ENCODE measurements around the gene CADPS. TPM values are rescaled to one million over a fixed set of nuclear protein-coding genes. Genes with fewer than 3 reads are reported as not detected.
A peak's percentile ranks its signal among the peaks of the same experiment; 100 is the strongest.

The CADPS gene
- total and polyA plus RNA-seq, 8 donors: 16.1 to 112 (median 26.0) TPM

- Histone ChIP-seq H3K27ac (no peak overlapping the region), H3K4me1 (peaks cover 0 to 5% (median 0%) of the 10 kb centered on the region in 3 donors), H3K9me3 (no peaks in the 10 kb centered on the region), H3K36me3 (no peaks in the 10 kb centered on the region), H3K4me3 (no peak overlapping the region), H3K27me3 (peaks cover 0 to 56% (median 16%) of the 10 kb centered on the region in 4 donors)
- ATAC-seq (no peak), DNase-seq (no peak), FAIRE-seq (no peak)
- no peak for TF ChIP-seq CTCF (IDR thresholded peaks at IDR 0.05)
- WGBS, 2 donors: 7 to 8% methylated on average over 49 of the region's 49 CpGs
- intact Hi-C loops (cut with DNase I): no loop called here
Measured at GRCh38 chr3:62370858-62371719, 504.1 kb downstream of the CADPS start.

GRCh38 chr3:62370112-62370857, 504.9 kb downstream of the CADPS start:
- no peak for TF ChIP-seq CTCF (IDR thresholded peaks at IDR 0.05)

GRCh38 chr3:62369476-62369743, 505.8 kb downstream of the CADPS start:
- FAIRE-seq: no peak
- Histone ChIP-seq H3K36me3 (no peaks in the 10 kb centered on the region), H3K4me1 (peaks cover 0 to 5% (median 0%) of the 10 kb centered on the region in 3 donors), H3K4me3 (peak overlapping the region in 2 of 4 donors; percentile 8 to 30), H3K9me3 (no peaks in the 10 kb centered on the region), H3K27ac (no peak overlapping the region), H3K27me3 (peaks cover 0 to 51% (median 13%) of the 10 kb centered on the region in 4 donors)
- WGBS, 2 donors: 6 to 8% methylated on average over 12 of the region's 12 CpGs
- TF ChIP-seq CTCF (IDR thresholded peaks at IDR 0.05): no peak
- no peak for ATAC-seq
- DNase-seq: no peak
- intact Hi-C loops (cut with DNase I): no loop called here

More at GRCh38 chr3:62370112-62370857, 504.9 kb downstream of the CADPS start:
- peak in 1 of 6 donors; percentile 45 for DNase-seq
- FAIRE-seq: no peak
- no peaks in the 10 kb centered on the region for H3K36me3 ChIP-seq
- H3K9me3 ChIP-seq: no peaks in the 10 kb centered on the region
- peaks cover 0 to 51% (median 16%) of the 10 kb centered on the region in 4 donors for H3K27me3 ChIP-seq
- 6% methylated on average over 46 of the region's 46 CpGs for WGBS, 2 donors
- H3K4me1 ChIP-seq: peaks cover 0 to 5% (median 0%) of the 10 kb centered on the region in 3 donors
- no peak overlapping the region for H3K27ac ChIP-seq
- H3K4me3 ChIP-seq: no peak overlapping the region
- no peak for ATAC-seq
- intact Hi-C loops (cut with DNase I): no loop called here

- FAIRE-seq (no peak), DNase-seq (peak in 1 of 6 donors; percentile 67), ATAC-seq (peak in 3 of 4 donors; percentile 47 to 55 (median 55))
- no peak overlapping the region for H3K27ac ChIP-seq
- intact Hi-C loops (cut with DNase I): no loop called here
- no peak for TF ChIP-seq CTCF (IDR thresholded peaks at IDR 0.05)
- H3K9me3 ChIP-seq: no peaks in the 10 kb centered on the region
- H3K4me3 ChIP-seq: peak overlapping the region in 2 of 4 donors; percentile 8 to 30
- H3K4me1 ChIP-seq: peaks cover 0 to 5% (median 0%) of the 10 kb centered on the region in 3 donors
- no peaks in the 10 kb centered on the region for H3K36me3 ChIP-seq
- H3K27me3 ChIP-seq: peaks cover 0 to 45% (median 13%) of the 10 kb centered on the region in 4 donors
- WGBS, 2 donors: 3 to 5% methylated on average over 56 to 58 of the region's 58 CpGs
Measured at GRCh38 chr3:62368705-62369475, 506.3 kb downstream of the CADPS start.
